ENCODE results near the gene DICER1.
"Not testable (repeated sequence)": the region's sequence is repeated elsewhere in the genome, so short reads cannot be mapped to it uniquely, and the experiment has no call there.

Gene DICER1

DNA sequence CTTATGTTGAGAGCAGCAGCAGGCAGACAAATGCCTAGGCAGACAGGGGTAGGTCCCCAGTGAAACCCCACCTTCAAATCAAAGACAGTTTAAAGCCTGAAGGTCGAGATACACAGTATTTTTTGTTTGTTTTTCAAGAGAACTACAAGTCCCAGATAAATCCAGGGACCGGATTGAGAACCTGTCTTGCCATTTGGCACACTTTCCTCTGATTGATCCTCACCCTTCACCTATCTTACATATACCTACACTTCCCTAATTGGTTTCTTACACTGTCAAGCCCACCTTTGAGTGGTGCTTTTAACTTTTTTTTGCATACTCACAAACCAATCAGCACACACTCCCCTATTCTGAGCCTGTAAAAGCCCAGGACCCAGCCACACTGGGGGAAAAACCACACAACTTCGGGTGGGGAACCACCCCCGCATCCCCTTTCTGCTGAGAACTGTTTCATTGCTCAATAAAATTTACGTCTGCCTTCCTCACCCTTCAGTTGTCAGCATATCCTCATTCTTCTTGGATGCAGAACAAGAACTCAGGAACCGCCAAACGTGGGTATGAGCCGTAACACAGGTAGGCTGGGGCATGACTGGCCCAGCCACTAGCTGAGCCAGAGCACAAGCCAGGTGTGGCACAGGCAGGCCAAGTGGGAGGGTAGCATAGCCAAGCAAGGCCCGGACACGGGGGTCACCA is 11.1 kb downstream of the DICER1 start:
- no peak for DNase-seq

DNA sequence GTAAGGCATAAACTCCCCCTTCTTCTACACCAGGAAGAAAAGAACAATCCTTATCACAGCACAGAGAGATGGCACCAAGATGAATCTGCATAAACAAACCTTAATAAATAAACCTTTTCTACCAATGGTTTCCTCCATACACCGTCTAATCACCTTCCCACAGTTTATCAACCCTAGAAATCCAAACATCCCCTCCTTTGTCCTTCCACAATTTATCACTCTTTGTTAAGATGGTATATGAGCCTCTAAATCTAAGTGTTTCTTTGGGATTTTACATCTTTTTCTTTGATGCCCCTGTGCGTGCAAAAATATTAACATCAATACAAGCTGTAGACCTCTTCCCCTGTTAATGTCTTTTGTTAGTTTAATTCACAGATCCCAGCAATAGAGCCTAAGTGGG is 12.5 kb downstream of the DICER1 start:
- no peak for DNase-seq

DNA sequence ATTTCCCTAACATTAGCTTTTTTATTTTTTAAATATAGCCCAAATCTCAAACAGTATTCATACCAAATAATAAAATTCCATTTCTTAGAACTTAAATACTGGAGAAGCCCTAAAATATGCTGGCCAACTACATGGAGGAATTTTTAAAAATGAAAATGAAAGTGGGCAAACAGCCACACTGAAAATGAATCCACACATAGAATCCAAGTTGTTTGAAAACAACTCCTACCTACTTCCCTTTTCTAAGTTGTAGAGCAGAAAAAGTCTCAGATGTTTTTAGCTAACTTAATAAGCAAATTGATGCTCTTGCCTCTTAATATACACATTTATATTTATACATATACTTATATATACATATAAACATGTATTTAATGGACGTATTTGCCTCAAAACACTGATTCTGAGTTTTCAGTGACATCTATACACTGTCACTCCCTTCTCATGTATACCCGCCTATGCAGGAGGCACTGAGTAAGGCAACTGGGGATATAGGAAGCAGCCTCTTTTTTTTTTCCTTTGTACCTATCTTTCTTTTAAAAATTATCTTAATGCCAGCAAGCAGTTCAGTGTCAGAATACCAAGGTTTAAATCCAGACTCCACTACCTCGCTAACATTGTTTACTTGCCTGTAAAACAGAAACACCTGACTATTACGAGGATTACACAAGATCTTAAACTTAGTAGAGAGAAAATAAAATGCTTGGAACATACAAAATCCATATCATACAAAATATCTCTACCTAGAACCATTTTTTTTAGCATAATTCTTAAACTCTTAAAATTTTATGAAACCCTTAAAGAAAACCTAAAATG is 13.3 kb downstream of the DICER1 start:
- DNase-seq: no peak

DNA sequence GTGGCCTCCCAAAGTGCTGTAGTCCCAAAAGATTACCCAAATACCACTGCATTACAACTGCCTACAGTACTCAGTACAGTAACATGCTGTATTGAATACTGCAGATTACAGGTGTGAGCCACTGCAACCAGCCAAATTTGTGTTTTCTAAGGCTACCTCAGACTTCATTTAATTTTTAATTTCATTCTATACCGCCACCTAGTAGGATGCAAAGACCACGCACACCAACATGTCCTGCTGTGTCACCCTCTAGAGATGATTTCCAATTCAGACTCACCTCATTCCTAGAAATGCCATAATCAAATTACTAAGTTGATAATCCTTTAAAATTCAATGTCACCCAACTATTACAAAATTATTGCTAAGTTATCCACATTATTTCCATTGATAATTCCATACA is 15.1 kb downstream of the DICER1 start:
- DNase-seq: no peak

DNA sequence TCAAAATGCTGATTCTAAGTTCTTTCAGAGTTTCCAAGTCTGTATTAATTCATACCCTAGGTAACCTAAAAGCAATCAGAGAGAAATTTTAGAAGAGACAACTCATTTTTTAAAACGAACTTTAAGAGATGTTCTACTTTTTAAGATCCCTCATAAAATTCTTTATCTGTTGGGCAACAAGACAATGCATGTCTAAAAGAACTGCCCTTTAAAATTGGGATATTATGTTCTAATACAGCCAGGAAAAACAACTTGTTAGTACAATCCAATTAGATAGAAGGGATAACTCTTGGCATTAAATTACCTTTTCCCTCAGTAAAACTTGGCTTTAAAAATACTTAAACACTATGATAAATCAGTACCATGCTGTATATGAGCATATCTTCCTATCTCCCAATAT is 15.6 kb downstream of the DICER1 start:
- no peak for DNase-seq

DNA sequence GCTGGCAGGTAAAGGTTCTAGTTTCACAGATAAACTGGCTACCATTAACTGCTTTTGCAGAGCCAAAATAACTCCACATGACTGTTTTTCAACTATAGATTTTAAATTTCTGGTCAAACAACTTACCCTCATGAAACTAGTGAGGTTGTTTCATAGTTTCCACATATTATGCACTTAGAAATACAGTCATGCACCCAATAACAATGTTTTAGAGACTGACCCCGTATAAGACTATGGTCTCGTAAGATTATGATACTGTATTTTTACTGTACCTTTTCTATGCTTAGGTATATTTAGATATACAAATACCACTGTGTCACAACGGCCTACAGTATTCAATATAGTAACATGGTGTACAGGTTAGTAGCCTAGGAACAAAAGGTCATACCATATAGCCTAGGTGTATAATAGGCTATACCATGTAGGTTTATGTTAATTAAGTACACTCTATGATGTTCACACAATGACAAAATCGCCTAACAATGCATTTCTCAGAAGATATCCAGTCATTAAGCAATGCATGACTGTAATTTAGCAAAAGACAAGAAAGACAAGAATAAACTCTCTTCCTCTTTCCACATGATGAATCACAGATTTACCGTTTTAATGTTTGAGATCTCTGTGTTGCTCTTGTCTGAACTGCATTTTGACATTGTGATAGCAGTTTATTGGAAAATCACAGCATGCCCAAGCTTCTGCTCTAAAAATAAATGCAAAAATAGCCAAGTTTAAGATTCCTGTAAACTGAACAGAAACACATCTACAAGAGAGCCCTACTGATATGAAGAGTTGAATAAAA is 17.1 kb downstream of the DICER1 start:
- DNase-seq: no peak

DNA sequence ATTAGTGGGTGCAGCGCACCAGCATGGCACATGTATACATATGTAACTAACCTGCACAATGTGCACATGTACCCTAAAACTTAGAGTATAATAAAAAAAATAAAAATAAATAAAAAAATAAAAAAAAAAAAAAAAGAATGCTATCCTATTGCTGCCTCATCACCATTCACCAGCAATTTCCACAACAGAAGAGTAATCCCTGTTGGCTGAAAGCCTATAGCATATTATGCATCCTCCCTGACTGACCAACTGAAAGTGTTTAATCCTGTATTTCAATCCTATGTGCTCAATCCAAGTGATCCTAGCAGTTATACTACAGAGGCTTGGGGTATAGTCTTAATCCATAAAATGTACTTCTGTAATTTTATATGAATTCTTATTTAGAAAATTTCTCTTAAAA is 18.5 kb downstream of the DICER1 start:
- DNase-seq: no peak

DNA sequence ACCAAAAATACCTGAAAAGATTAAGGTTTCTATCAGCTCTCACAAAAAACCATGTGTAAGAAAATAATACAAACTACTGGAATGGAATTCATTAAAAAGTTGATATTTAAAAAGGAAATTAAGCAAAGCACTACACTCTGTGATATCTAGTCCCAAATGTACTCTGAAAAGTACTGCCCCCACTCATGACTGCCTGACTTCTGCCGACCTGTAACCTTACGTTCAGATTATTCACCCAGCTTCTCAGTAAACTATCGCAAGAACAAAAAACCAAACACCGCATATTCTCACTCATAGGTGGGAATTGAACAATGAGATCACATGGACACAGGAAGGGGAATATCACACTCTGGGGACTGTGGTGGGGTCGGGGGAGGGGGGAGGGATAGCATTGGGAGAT is 18.9 kb downstream of the DICER1 start:
- DNase-seq: not testable (repeated sequence)

DNA sequence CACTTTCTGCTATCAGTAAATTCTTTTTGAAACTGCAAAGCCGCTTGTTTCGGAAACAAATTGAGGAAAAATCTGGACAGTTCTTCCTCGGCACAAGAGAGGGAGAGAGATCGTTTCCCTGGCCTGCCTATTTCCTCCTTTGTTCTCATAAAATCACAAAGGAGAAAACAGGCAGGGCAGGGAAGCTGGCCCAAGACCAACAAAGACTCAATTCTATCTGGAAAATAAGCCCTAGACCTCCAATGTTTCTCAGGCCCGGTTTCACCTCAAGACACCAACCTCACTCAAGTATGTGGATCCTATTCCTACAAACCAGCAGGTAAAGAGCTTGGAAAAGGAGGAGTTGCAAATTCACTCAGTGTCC is 19.5 kb downstream of the DICER1 start:
- DNase-seq: no peak

DNA sequence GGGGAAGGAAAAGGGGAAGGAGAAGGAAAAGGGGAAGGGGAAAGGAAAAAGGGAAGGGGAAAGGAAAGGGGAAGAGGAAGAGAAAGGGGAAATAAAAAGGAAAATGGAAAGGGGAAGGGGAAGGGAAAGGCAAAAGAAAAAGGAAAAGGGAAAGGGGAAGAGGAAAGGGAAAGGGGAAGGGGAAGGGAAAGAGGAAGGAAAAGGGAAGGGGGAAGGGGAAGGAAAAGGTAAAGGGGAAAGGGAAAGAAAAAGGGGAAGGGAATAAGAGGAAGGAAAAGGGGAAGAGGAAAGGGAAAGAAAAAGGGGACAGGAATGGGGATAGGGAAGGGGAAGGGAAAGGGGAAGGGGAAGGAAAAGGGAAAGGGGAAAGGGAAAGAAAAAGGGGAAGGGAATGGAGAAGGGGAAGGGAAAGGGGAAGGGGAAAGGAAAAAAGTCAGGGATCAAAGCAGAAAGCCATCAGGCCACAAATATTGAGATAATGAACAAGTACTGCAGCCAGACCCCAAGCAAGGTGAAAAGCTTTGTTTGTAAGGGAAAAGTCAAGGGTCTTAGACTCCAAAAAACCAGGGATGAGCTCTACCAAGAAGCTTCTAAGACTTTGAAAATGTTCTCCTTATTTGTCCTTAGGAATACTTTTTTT is 20.0 kb downstream of the DICER1 start:
- no peak for DNase-seq

DNA sequence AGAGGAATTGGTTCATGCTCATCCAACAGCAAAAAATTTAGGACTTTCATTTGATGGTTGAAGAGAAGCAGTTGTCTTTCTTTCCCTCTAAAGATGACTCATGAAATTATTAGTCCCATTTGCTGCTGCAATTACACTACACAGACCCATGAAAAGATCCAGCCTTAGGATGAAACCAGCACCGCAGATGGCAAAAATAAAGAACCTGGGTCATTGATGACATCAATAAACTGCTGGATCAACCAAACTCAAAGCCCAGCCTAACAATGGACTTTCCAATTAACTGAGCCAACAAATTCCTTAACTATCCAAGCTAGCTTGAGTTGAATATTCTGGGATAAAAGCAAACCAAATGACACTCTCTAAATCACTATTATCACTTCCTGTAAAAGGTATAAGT is 20.7 kb downstream of the DICER1 start:
- DNase-seq: no peak

DNA sequence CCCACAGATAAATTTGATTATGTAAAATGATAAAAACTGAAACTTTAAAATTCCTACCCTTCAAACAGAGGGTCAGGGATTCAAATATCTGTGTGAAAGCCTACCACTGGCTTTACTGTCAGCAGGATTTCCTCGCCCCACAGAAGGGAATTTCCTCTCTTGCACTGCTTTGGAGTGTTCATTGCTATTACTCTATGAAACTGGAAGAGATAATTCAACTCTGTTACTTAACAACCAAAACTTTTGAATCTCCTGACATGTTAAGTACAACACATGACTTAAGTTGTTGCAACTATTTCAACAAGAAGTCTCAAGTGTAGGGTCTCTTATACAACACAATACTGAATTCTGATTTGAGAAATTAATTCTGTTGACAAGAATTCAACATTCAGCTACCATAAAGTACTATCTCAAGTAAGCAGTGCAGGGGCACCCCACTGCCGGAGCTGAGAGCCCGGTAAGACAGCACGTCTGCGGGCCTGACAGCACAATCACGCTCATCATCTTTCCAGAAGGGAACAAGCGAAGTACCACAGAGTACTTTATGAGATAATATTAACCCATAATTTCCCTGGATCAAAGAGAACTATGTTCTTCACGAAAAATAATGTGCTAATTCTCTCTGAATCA is 22.9 kb downstream of the DICER1 start:
- no peak for DNase-seq

DNA sequence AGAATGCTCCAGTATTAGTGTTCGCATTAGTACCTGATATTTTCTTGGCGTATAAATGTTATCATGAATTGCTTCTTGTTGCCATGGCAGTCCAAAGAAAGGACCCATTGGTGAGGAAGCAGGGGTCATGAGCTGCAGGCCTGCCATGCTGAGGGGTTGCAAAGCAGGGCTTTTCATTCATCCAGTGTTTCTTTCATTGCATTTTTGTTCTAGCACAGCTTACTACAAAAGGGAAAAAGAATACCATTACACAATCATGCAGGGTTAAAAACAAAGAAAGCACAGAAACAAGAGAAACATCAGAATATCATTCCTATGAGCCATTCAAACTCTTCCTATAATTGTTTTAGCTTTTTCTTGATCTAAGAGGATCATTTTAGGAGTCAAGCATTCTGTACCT is 24.0 kb downstream of the DICER1 start:
- DNase-seq: no peak

DNA sequence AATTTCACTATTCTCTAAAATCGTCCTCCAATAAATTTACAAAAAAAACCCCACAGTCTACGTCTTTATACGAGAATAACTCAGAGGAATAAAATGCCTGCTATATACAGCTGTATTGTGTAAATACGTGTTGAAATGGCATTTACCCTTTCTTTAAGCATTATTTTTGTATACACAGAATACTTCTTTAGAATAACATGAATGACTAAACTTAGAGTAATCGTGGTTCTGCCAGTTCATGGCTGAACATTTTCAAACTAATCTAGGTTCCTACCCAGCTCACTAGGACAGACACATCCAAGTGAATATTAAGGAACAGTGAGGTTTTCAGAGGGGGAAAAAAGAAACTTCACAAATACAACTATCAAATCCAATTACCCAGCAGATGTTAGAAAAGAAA is 24.6 kb downstream of the DICER1 start:
- no peak for DNase-seq

DNA sequence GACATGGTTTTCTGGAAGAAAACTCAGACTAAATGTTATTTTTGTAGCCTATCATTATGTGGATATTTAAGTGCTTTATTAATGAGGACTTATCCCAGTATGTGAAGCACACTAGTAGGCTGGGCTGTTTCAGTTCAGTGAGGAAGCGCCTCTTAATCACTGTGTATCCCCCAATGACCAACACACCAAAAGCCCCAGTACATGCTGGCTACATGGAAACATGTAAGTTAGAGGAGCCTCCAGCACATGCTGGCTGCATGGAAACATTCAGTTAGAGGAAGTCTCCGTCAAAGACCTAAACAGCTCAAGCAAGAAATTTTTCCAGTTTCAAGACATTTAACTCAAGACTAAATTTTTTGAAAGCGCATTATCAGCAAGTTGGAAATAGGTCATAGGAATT is 26.8 kb downstream of the DICER1 start:
- DNase-seq: no peak

DNA sequence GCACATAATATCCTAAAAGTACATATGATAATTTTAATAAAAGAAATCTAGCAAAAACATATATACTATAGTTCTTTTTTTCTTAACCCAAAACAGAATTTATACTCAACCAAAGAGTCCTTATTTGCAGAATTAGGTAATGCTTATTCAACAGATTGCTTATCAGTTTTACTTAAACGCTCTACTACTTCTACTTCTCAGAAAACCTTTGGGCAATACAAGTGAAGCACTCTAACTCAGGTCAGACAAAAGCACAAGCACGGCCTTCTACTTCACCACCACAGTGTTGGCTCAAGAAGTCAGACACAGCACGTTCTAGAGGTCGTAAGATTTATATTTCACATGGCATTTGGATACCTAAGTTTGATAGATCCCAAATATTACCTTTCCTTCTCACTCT is 29.2 kb downstream of the DICER1 start:
- DNase-seq: no peak

DNA sequence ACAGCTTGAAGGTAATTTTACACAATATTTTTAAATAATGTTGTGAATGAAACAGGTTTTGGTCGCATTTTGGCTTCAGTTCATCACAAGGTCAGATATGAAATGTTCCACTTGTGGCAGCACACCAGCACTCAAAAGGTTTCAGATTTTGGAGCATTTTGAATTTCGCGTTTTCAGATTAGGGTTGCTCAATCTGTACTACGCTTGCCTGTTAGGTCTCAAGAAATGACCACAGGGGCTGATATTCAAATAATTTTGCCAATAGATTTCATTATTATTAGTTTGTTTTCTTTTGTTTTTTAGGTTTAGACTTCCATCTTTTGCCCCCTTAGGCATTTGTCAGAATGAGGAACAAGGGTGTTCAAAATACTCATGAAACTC is 29.8 kb downstream of the DICER1 start:
- DNase-seq: no peak

DNA sequence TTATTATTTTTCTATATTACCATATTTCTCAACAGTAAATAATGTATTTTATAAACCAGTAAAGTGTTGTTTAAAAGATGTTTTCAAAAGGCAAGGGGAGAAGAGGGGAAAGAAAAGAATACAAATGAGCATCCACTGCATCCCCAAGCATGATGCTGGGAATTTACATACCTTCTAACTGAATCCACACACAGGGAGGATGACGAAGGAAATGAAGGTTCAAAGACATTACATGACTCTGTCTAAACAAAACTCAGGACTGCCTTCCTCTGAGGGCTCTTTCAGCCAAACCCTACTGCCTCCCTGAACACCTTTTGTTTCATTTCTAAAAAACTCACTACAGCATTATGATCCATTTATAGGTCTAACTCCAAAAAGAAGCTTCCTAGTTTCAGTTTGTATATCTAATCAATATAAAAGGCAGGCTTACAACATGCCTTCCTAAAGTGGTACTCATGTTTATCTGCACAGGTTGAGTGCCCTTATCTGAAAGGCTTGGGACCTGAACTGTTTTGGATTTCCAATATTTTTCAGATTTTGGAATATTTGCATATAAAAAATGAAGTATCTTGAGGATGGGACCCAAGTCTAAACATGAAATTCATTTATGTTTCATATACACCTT is 30.3 kb downstream of the DICER1 start:
- DNase-seq: no peak

DNA sequence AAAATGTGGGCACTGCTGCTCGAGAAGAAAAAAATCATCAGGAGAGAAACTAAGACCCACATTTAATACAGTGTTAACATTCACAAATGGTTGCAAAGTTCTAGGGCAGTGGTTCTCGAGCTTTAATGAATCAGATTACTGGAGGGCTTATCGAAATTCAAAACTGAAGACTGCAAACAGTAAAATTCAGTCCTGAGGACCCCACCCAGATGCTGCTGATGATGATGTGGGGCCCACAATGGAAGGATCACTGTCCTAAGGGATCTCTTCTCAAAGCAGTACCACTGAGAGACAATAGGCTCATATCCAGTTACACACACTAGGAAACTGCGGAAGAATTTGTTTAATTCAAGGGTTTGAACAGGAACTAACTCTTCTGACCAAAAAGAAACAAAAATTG is 31.4 kb downstream of the DICER1 start:
- no peak for DNase-seq

DNA sequence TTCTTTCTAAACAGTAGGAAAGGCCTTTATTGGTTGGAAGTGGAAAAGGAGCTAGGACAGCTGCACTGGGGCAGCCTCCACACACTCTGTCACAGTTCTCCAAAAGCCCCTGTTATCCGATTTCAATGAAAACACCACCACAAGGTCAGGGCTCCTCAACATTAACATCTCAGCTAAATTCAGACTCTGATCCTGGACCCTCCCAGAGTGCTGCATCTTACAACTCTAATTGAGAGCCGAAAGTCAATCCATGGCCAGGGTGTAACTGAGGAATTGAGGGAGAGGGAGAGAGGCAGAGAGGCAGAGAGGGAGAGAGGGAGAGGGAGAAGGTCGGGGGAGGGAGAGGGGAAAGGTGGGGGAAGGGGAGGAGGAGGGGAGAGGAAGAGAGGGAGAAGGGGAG is 32.1 kb downstream of the DICER1 start:
- no peak for DNase-seq

DNA sequence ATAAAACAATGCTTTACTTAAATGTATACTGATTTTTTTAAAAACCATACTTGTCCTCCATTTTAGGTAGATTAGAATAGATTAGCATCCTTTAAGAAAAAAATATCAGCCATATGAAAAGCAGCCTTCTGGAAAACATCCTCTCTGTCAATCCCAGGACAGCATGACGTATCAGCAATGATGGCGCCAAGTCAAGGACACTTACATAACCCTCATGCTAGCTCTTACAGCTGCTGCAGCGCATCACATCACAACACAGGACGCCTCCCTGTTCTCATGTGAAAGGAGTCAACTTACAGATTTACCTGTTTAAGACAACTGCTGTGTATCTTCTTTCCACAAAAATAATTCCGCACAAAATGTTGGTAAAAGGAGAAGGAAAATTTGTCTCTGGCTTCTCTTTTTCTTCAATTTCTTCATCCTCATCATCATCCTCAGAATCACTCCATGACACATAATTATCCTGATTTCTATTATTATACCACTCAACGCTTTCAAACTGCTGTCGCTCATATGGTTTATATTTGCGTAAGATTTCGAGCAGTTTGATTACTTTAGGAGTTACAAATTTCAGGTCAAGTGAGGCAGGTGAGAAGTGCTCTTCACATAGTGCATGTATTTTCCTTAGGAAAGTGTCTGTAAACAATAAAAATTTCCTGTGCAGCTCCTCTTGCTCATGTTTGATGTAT is 33.3 kb downstream of the DICER1 start:
- no peak for DNase-seq

DNA sequence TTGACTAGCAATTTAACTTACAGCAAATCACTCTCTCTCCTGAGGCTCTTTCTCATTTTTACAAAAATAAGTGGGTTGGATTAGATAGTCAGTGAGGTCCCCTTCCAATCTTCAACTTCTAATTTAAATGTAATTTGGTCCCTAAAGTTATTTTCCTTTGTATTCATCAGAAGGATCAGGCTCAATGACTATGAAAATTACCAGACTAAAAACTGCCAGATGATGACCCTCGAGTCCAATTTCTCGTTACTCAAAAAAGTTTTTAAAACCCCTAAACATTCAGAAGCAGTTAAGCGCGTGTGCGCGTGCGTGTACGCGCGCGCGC is 34.7 kb downstream of the DICER1 start:
- no peak for DNase-seq

Measured in NCI-H1694 treated with DMSO at 0.1 percent for 48 hours (cell line).